GM19239 (cell line): ENCODE results near the gene AURKAIP1.

ENCODE experiments used
- DNase-seq: peaks from one replicate; pipeline ENCODE4 v3.0.0; 2011; ENCODE audit warnings: low spot score; ENCODE audit not compliant: insufficient read length
- FAIRE-seq: peaks from 2 replicates; lab custom pipeline; 2011; peaks lifted over from hg19 to GRCh38; lab: Jason Lieb, UNC

AURKAIP1 gene

DNA sequence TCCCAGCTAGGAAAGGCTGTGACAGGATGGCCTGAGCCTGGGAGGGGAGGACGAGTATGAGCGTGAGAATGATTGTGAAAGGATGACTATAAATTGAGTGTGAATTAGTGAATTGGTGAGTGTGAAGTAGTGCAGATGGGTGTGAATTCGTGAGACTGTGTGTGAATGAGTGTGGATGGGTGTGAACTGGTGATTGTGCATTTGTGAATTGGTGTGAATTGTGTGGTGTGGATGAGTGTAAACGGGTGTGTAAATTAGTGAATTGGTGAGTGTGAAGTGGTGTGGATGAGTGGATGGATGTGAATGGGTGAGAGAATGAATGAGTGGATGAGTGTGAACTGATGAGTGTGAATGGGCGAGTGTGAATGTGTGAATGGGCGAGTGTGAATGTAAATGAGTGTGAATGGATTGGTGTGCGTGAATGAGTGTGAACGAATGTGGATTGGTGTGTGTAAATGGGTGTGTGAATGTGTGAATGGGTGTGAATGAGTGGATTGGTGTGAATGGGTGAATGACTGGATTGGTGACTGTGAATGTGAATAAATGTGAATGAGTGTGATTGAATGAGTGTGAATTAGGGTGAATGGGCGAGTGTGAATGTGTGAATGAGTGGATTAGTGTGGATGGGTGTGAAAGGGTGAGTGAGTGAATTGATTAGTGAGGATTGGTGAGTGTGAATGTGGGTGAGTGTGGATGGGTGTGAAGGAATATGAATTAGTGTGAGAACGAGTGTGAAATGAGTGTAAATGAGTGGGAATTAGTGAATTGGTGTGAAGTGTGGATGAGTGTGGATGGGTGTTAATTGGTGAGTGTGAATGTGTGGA lies 8.9 kb downstream of the AURKAIP1 start:
- DNase-seq (no peak), FAIRE-seq (no peak)

DNA sequence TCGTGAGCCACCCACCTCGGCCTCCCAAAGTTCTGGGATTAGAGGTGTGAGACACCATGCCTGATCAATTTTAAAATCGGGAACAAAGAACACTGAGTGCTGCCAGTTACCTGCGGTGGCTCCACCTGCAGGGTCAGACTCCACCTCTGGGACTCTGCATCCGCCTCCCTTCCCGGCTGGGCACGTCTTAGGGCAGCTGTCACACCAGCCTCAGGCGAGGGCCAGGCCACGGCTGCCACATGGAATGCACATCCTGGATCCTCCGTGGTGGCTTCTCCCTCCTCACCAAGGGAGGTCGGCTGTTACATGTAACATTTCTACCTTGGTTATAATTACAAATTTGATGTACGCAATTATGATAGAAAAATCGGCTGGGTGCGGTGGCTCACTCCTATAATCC lies 10.7 kb downstream of the AURKAIP1 start:
- no peak for FAIRE-seq
- DNase-seq, result no peak

DNA sequence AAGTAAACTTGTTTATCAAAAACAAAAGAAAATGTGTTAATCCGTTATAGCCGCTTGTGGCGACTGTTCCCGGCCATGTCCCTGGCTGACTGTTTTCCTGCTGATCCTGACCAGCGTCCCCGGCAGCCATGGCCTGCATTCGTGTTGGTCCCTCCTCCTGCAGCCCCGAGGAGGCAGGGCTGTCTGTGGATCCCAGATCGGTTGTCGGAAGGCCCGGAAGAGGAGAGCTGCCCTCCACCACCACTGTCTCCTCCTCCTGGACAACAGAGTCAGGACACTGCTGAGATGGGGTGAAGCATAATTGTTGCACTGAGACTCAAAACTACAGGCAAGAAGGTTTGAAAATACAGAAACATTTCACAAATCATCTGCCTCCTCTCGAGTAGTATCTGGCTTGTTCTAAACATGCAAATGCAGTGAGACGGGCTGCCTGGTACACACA lies 13.0 kb downstream of the AURKAIP1 start:
- FAIRE-seq (no peak), DNase-seq (no peak)

DNA sequence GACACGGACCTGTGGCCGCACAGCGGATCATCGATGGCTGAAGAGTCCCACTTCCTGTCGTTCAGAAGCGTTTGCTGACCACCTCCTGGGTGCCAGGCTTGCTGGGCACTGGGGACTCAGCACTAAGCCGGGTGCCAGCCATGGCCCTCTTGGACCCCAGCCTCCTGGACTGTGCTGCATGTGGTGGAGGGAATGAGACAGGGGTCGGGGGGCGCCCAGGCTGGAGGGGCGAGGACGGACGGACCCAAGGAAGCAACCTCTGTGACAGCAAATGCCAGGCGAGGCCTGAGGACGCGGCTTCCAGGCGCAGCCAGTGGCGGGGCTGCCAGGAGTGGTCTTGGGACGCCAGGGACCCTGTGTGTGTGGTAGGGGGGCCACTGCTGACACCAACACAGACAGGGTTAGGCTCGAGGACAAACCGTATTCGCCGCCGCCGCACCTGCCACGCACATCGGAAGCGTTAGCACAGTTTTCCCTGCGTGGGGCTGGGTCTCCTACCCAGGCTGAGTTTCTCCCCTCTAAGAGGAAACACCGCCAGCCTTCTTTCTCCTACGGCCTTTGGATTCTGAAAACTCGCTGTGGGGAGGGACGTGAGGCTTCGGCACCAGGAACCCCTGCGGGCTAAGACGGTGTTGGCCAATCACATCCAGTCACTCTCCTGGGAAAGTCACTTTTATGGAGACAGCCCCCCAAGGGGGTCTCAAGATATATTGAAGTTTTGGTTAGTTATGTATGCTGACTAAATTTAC lies 13.6 kb downstream of the AURKAIP1 start:
- FAIRE-seq (no peak), DNase-seq (no peak)

DNA sequence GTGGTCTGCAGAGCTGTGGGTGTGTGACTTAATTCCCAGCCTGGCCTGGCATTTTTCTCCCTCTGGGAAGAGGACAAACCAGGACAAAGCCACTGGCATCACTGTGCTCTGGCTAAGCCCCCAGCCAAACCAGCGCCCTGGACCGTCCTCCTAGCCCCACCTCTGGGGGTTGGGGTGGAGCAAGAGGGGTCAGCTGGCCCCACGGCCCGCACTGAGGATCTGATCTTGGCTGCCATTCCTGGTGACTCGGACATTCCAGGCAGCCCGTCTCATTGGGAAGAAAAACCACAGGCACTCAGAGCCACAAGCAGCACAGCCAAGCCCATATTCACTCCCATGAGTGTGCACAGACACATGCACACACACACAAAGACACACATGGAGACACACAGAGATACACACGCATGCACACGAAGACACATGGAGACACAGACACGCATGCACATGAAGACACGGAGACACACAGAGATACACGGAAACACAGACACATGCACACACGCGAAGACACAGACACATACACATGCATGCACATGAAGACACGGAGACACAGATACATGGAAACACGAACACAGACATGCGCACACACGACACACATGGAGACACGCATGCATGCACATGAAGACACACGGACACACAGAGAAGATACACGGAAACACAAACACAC lies 14.4 kb downstream of the AURKAIP1 start:
- FAIRE-seq, result no peak
- no peak for DNase-seq

DNA sequence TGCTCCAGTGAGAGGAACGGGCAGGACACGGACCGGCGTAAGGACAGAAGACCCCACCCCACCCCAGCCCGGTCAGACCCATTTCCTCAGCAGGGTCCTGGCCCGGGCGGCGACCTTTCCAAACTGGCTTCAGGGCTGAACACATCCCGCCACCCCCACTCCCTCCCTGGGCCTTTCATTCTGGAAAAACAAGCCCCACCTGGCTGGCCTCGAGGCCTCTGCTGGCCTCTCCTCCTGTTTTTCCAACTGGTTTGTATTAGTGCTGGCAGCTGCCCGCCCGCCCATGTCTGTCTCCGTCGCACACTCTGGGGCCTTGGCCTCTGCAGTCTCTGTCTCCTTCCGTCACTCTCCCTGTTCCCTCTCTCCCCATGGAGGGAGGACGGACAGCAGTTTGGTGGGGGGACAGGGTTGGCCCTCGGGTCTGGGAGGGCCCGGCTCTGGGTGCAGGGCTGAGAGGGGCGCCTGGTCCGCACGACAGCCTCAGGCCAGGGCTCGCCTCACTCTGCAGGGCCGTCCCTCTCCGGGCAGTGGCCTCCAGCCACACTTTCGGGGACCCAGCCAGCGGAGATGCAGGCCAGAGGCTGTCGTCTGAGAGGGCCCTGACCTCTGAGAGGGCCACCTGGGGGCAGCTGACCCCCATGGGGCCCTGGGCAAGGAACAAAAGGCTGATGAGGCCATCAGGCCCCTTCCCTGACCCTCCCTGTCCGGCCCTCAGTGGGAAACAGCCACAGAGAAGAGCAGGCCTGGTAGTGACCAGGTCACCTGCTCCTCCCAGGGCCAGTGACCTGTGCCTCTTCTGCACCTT lies 15.1 kb downstream of the AURKAIP1 start:
- FAIRE-seq (no peak), DNase-seq (no peak)

DNA sequence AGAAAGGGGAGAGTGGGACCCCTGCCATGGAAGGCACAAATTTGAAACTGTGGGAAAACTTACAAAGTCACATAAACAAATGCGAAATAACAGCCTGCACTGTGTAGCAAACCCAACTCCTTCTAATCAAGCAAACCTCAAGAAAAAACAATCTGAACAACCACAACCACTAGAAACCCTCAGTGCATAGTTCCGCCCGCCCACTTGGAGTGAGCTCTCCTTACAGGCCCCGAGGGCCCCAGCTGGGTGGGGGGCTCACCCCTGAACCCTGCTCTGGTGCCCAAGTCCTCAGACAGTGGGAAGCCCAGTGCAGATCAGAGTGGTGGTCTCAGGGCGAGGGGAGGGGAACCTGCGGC lies 15.7 kb downstream of the AURKAIP1 start:
- DNase-seq (no peak), FAIRE-seq (no peak)

DNA sequence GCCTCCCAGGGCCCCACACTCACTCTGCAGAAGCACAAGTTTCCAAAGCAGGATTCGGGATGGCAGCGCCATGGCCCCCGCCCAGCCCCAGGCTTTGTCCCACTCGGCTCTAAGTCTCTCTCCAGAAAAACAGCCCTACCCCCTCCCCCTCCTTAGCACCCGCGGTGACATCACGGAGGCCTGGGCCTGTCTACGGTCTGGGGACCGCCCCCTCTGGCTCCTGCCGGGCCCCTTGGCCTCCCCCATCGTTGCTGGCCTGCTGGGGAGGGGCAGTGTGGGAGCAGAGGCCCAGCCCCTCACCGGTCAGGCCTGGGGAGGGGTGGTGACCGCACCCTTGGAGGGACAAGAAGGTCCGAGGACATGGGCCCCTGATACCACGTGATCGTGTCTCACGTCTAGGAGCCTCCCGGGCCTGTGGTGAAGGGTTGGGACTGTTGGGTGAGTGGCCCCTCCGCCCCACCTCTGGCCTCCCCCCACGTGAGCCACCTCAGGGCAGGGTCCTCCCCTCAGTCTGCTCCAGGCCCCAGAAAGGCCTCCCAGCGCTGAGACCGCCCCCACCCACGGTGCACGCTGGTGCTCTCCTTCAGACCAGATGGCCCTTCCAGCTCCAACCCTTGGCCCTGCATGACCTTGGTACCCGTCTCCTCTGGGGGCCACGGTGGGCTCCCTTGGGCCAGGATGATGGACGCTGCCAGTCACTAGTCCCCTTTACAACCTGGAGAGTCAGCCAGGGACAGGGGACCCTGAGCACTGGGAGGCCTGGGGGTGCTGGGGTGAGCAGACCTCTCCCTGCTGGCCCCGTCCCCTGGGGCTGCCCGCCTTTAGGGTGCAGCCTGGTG lies 16.4 kb downstream of the AURKAIP1 start, which contains the start of gene MXRA8:
Gene MXRA8 (minus strand): TSS at position 123 of the 839 bp plus-strand sequence. CDS start 51 bp downstream, at position 72.
- DNase-seq (no peak), FAIRE-seq (no peak)

DNA sequence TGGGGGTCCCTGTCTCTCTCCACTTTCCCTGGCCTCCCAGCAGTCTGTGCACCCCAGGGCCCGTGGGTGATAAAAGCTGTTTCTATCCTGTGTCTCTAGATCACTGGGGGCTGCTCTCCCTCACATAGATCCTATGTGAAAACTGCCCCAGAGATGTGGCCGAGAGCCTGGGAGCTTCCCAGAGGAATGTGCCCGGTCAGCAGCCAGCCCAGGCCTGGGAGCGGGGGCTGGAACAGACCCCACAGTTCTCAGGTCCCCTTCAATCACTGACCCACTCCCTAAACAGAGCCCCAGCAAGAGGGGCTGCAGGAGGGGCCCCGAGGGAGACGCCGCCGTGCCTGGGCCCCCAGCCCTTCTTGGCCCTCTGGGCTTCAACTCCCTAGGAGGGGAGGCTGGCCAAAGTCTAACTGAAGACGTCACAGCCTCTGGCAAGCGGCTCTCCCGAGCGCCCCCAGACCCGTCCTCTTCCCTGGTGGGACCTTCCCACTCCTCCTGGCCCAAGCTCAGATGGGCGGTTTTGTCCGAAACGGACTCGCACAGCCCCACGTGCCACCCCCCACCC lies 17.1 kb downstream of the AURKAIP1 start:
- no peak for FAIRE-seq

DNA sequence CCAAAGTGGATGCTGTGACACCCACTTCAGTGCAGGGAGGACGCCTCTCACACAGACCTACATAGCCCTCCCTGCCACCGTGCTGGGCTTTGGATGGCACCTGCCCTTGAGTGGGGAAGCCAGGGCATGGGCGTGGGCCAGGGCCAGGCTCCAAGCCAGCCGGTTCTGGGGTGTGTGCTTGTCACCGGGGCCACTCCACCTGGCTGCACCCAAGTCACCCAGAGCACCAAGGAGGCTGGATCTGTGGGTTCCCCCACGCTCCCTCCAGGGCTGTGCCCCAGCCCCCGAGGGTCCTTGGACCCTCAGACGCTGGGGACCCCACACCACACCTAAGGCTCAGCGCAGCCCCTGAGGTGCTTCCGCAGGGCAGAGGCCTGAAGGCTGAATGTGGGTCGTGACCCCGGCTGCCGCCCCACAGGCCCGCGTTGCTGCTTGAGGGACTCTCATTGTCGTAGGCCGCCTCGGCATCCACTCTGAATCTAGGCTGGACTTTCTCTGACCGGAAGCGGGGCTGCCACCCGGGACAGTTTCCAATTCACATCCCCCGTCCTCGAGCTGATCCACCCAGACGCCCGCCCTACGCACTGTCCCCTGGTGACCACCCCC lies 18.1 kb downstream of the AURKAIP1 start:
- no peak for DNase-seq
- FAIRE-seq, result no peak

More for the DNA sequence above, 17.1 kb downstream of the AURKAIP1 start:
- DNase-seq, result no peak

DNA sequence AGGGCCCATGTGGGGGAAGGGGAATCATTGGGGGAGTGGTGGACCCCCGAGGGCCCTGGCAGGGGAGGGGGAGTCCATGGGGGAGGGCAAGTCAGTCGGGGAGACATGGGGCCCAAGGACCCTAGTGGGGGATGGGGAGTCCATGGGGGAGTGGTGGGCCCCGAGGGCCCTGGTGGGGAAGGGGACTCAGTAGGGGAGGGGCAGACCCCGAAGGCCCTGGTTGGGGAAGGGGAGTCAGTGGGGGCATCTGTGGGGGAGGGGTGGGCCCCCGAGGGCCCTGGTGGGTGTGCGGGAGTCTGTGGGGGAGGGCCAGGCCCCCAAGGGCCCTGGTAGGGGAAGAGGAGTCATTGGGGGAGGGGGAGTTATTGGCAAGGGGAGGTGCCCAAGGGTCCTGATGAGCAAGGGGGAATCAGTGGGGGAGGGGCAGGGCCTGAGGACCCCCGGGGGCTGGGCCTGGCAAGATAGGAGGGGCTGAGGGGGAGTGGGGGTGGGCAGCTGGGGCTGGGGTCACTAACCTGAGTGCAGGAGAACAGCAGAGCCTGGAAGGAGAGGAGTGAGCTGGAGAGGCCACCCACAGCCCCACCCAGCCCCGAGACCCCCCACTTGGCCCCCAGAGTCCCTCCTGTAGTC lies 18.7 kb downstream of the AURKAIP1 start:
- DNase-seq (no peak), FAIRE-seq (no peak)

DNA sequence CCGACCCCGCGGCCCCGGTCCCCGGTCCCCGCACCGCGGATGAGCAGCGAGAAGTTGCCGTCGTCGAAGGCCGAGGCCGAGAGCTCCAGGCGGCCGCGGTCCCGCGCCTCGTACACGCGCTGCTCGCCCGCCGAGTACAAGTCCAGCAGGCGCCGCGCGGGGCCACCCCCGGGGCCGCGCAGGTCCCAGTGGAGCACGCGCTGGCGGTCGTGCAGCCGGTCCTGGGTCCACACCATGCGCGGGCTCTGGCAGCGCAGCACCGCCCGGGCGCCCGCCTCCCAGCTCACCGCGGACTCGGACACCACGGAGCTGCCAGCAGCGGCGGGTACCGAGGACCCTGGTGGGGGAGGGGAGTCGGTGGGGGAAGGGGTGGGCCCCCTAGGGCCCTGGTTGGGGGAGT lies 19.6 kb downstream of the AURKAIP1 start:
- FAIRE-seq, result no peak

DNA sequence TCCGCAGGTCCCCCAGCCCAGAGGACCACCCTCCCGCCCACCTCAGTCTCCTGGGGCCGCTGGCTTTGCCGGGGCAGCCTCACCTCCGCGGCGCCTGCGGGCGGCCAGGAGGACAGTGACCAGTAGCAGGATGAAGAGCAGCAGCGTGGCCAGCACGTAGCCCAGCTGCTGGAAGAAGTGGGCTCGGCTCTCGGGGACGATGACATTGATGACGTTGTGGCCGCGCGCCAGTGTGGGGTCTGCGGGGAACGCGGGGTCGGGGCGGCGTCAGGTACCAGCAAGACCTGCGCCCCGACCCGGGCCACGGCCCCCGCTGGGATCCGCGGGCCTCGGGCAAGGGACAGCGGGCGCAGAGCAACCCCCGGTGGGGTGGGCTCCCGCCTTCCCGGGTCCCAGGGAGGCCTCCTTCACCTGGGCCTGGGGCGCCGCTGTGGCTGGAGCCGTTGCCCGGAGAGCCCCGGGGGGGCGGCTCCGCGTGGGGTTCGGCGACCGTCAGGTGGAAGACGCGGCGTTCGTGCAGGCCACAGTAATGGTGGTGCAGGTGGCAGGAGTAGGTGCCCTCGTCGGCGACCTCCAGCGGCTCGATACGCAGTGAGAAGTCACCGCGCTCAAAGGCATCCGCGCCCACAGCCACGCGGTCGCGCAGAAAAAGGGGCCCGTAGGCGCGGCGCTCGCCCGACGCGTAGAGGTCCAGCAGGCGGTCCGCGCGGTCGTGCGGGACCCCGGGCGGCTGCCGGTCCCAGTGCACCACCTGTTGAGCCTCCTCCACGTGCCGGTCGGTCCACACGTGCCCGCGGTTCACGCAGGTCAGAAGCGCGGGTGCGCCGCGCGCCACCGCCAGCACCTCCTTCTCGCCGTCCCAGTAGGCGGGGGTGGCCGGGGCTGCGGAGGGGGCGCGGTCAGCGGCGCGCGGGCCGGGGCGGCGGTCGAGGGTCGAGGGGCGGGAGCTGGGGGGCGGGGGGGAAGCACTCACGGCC lies 20.4 kb downstream of the AURKAIP1 start:
- FAIRE-seq (no peak), DNase-seq (no peak)

More for the DNA sequence above, 19.6 kb downstream of the AURKAIP1 start:
- DNase-seq, result no peak

DNA sequence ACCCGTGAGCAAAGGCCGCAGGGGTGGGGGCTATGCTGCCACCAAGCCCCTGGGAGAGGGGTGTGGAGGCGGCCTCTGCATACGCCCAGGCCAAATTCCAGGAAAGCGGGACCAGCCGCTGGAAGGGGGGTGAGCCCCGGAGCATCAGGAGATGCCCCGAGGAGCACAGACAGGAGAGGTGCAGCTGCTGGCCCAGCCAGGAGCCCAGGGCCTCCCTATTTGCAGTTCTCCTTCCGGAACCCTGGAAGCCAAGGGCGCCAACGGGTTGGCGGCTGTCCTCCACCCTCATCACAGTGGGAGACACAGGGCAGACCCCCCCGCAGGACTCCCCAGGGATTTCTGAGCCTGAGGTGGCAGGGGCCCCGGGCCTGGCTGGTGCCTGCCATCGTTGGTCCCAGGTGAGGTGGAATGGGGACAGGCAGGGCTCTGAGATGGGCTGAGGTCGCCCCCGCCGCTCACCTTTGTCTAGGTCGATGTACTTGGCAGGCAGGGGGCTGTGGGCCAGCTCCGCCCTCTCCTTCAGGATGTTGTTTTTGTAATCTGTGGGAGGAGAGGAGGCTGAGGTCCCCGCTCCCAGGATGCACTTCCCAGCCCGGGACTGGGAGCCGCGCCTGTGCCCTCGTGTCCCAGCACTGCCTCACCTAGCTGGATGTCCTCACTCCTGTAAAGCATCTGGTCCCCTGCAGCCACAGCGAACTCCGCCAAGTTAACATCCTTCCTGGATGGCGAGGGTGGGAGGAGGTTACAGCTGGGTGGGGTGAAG lies 21.4 kb downstream of the AURKAIP1 start:
- FAIRE-seq (no peak), DNase-seq (no peak)

DNA sequence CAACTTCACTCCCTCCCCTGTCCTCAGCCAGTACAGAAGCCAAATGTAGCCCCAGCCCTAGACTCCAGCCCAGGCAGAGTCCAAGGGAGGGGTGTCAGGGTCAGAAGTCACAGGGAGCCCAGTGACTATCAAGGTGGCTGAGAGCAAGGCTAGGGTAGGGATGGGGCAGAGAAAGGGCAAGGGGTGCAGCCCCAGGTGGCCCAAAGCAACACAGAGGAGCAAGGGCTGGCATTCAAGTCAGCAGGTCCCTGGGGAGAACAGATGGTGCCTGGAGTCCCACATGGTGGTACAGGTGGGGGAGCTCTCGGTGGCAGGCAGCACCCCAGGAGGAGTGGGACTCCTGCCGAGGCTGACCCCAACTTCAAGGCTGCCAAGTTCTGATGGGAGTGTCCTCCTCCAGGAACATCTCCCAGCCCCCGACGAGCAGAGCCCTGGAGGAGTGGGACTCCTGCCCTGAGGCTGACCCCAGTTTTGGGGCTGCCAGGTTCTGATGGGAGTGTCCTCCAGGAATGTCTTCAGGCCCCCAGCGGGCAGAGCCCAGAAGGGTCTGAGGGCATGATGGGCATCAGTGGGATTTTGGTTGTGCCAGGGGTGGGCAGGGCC lies 22.1 kb downstream of the AURKAIP1 start:
- FAIRE-seq, result no peak
- no peak for DNase-seq
